ENCODE measurements around the gene POMC.

Gene POMC

DNA sequence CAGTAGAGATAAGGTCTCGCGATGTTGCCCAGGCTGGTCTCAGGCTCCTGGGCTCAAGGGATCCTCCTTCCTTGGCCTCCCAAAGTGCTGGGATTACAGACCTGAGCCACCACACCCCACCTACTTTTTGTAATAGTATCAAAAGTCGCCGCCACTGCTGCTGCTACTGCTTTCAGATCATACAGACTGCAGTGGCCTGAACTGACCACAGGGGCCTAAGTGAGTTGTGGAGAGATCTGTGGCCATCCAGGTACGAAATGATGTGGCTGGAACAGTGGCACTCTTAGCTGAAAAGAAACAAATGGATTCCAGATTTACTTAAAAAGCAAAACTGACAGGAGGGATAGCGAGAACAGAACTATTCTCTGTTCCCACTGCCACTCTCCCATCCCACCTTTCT, 32.9 kb upstream of the POMC start:
- Histone ChIP-seq H3K4me1 (ENCODE audit: insufficient read depth, low read length, poor library complexity, severe bottlenecking) (peaks cover 7% of the 10 kb centered on the region), H3K4me3 (ENCODE audit: low read length, poor library complexity, severe bottlenecking) (no peak overlapping the region), H4K20me1 (ENCODE audit: insufficient read depth, low read length, poor library complexity, severe bottlenecking) (no peaks in the 10 kb centered on the region), H3K27me3 (ENCODE audit: insufficient read depth, low read length, poor library complexity, severe bottlenecking) (no peaks in the 10 kb centered on the region), H3K36me3 (ENCODE audit: insufficient read depth, low read length) (no peaks in the 10 kb centered on the region), H2AFZ (ENCODE audit: low read length) (no peak overlapping the region), H3K9ac (ENCODE audit: low read depth, low read length, poor library complexity, severe bottlenecking) (no peak overlapping the region), H3K9me3 (ENCODE audit: insufficient read depth, low read depth, low read length) (no peaks in the 10 kb centered on the region), H3F3A (ENCODE audit: low read depth) (no peaks in the 10 kb centered on the region), H3K9me2 (replicated peaks; ENCODE audit: low read depth, low read length) (no peaks in the 10 kb centered on the region), H3K4me2 (ENCODE audit: low read depth, low read length, poor library complexity, severe bottlenecking) (no peak overlapping the region), H3K79me2 (ENCODE audit: insufficient read depth, low read length) (no peaks in the 10 kb centered on the region)
- TF ChIP-seq EZH2phosphoT487 (IDR thresholded peaks at IDR 0.05; ENCODE audit: borderline replicate concordance), result no peak
- peak; percentile 45 for TF ChIP-seq CTCF (conservative IDR thresholded peaks at IDR 0.05; ENCODE audit: low read length)

DNA sequence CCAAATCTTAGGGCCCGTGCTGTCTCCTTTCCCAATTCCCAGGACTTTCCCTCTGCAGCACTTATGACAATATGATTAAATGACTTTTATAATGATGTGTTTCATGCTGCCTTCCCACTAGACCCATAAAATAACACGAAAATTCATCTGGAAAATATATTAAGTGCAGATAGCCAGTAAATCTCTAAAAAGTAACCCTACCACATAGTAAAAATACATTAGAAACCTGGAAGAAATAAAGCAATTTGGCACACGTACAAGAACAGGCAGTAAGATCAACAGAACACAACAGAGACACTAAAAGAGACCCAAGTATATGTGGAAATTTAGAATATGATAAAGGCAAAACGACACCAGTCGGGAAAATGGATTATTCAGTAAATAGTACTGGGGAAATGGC, 30.2 kb upstream of the POMC start:
- no peak overlapping the region for H3K4me2 ChIP-seq (ENCODE audit: low read depth, low read length, poor library complexity, severe bottlenecking)

GRCh38 chr2:25198209-25198525, 29.8 kb upstream of the POMC start:
- H2AFZ ChIP-seq (ENCODE audit: low read length), result peak overlapping the region; percentile 22; the same call in 1 of the 2 replicates
- no peak overlapping the region for H3K4me3 ChIP-seq (ENCODE audit: low read length, poor library complexity, severe bottlenecking)

More for the DNA sequence above, 30.2 kb upstream of the POMC start:
- Histone ChIP-seq H3K36me3 (ENCODE audit: insufficient read depth, low read length) (no peaks in the 10 kb centered on the region), H3K4me3 (ENCODE audit: low read length, poor library complexity, severe bottlenecking) (no peak overlapping the region), H3K9me2 (replicated peaks; ENCODE audit: low read depth, low read length) (no peaks in the 10 kb centered on the region), H3K79me2 (ENCODE audit: insufficient read depth, low read length) (no peaks in the 10 kb centered on the region), H4K20me1 (ENCODE audit: insufficient read depth, low read length, poor library complexity, severe bottlenecking) (no peaks in the 10 kb centered on the region), H3K9ac (ENCODE audit: low read depth, low read length, poor library complexity, severe bottlenecking) (no peak overlapping the region), H3F3A (ENCODE audit: low read depth) (no peaks in the 10 kb centered on the region), H3K4me1 (ENCODE audit: insufficient read depth, low read length, poor library complexity, severe bottlenecking) (peaks cover 9% of the 10 kb centered on the region), H3K27me3 (ENCODE audit: insufficient read depth, low read length, poor library complexity, severe bottlenecking) (no peaks in the 10 kb centered on the region), H3K9me3 (ENCODE audit: insufficient read depth, low read depth, low read length) (no peaks in the 10 kb centered on the region), H2AFZ (ENCODE audit: low read length) (no peak overlapping the region)
- TF ChIP-seq EZH2phosphoT487 (IDR thresholded peaks at IDR 0.05; ENCODE audit: borderline replicate concordance) (no peak), CTCF (conservative IDR thresholded peaks at IDR 0.05; ENCODE audit: low read length) (no peak)

More at GRCh38 chr2:25198209-25198525, 29.8 kb upstream of the POMC start:
- H3F3A ChIP-seq (ENCODE audit: low read depth), result no peaks in the 10 kb centered on the region
- TF ChIP-seq CTCF (conservative IDR thresholded peaks at IDR 0.05; ENCODE audit: low read length), result no peak
- no peak for TF ChIP-seq EZH2phosphoT487 (IDR thresholded peaks at IDR 0.05; ENCODE audit: borderline replicate concordance)
- no peaks in the 10 kb centered on the region for H3K27me3 ChIP-seq (ENCODE audit: insufficient read depth, low read length, poor library complexity, severe bottlenecking)
- no peak overlapping the region for H3K4me2 ChIP-seq (ENCODE audit: low read depth, low read length, poor library complexity, severe bottlenecking)
- H3K9me2 ChIP-seq (replicated peaks; ENCODE audit: low read depth, low read length), result no peaks in the 10 kb centered on the region
- H3K4me1 ChIP-seq (ENCODE audit: insufficient read depth, low read length, poor library complexity, severe bottlenecking), result peaks cover 9% of the 10 kb centered on the region
- no peaks in the 10 kb centered on the region for H3K79me2 ChIP-seq (ENCODE audit: insufficient read depth, low read length)
- no peaks in the 10 kb centered on the region for H3K9me3 ChIP-seq (ENCODE audit: insufficient read depth, low read depth, low read length)
- peak overlapping the region; percentile 3 for H3K9ac ChIP-seq (ENCODE audit: low read depth, low read length, poor library complexity, severe bottlenecking)
- H4K20me1 ChIP-seq (ENCODE audit: insufficient read depth, low read length, poor library complexity, severe bottlenecking), result no peaks in the 10 kb centered on the region
- H3K36me3 ChIP-seq (ENCODE audit: insufficient read depth, low read length), result no peaks in the 10 kb centered on the region

Measured in Loucy (cell line).